GM18858 (cell line): ENCODE data around the gene HSD3B7.

ENCODE experiments used
- ATAC-seq: cut with Tn5 transposase; IDR thresholded peaks from one replicate; pipeline ENCODE4 v1.9.1; 2021; ENCODE audit not compliant: unreplicated experiment

The HSD3B7 gene

GRCh38 chr16:31020536-31020935 is 35.5 kb downstream of the HSD3B7 start:
- no peak for ATAC-seq

GRCh38 chr16:31022544-31023251 is 37.7 kb downstream of the HSD3B7 start:
- ATAC-seq, result no peak

- no peak for ATAC-seq
These were observed 38.2 kb downstream of the HSD3B7 start for GRCh38 chr16:31023252-31023602.

GRCh38 chr16:31023627-31024226 is 38.7 kb downstream of the HSD3B7 start:
- ATAC-seq, result no peak

GRCh38 chr16:31025339-31025738 is 40.3 kb downstream of the HSD3B7 start:
- no peak for ATAC-seq

- no peak for ATAC-seq
These were observed 44.3 kb downstream of the HSD3B7 start for GRCh38 chr16:31029272-31029671.

- ATAC-seq, result no peak
These were observed 46.3 kb downstream of the HSD3B7 start for GRCh38 chr16:31031276-31031675.

- peak; percentile 48 for ATAC-seq
These were observed 48.0 kb downstream of the HSD3B7 start, which contains the start of gene STX4 for GRCh38 chr16:31032736-31033708. STX4 (plus strand) TSS chr16:31033558; CDS start chr16:31033806, 248 bp downstream.

GRCh38 chr16:31033709-31034492 is 48.9 kb downstream of the HSD3B7 start:
- ATAC-seq, result peak; percentile 40

- ATAC-seq, result no peak
These were observed 51.7 kb downstream of the HSD3B7 start for GRCh38 chr16:31036691-31037090.
